ENCODE measurements around the gene MRPS18A.

DNA sequence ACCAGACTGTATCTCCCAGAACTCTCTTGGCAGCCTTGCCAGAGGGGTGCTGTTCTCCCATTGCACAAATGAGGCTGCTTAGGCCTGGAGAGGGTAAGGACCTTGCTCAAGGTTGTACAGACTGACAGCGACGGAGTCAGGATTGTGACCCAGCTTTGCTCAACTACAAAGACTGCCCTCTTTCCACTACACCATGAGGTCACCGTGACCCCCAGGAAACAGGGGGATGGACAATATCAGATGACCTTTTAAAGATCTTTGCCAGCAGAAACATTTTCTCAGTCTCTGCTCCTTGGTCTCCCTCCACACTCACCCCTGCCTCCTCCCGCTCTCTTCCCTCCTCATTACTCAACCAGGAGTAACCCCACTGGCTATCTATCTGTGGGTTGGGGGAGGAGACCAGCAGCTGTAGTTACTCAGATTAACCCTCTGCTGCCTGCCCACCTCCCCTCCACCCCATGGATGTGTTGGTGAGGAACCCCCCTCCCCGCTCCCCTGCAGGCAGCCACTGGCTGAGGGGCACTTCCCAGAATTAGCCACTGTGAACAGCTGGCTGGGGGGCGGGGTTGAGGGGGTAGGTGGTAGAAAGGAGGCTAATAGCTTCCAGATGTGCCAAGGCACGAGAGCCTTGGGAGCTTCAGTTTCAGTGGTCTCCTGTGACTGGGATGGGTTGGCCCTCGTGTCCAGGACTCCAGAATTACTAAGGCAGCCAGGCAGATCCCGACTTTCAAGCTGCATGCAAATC, 26.9 kb upstream of the MRPS18A start:
- TF ChIP-seq, protein P1, sequence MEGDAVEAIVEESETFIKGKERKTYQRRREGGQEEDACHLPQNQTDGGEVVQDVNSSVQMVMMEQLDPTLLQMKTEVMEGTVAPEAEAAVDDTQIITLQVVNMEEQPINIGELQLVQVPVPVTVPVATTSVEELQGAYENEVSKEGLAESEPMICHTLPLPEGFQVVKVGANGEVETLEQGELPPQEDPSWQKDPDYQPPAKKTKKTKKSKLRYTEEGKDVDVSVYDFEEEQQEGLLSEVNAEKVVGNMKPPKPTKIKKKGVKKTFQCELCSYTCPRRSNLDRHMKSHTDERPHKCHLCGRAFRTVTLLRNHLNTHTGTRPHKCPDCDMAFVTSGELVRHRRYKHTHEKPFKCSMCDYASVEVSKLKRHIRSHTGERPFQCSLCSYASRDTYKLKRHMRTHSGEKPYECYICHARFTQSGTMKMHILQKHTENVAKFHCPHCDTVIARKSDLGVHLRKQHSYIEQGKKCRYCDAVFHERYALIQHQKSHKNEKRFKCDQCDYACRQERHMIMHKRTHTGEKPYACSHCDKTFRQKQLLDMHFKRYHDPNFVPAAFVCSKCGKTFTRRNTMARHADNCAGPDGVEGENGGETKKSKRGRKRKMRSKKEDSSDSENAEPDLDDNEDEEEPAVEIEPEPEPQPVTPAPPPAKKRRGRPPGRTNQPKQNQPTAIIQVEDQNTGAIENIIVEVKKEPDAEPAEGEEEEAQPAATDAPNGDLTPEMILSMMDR (IDR thresholded peaks at IDR 0.05; ENCODE audit: insufficient read depth, low read length, poor library complexity, severe bottlenecking), result no peak
- no peak for TF ChIP-seq EZH2phosphoT487 (conservative IDR thresholded peaks at IDR 0.05; ENCODE audit: low read length)
